HCT116 (cell line): Measurements from ENCODE around the gene NR2C2AP. TPM values are rescaled to one million over a fixed set of nuclear protein-coding genes. Genes with fewer than 3 reads are reported as not detected.

Source experiments
- ATAC-seq: fragments of 200-7000 bp; cut with Tn5 transposase; 2 replicates; pipeline ENCODE4 v1.9.1; 2020; ENCODE audit warnings: mild to moderate bottlenecking, moderate library complexity
- BruUV-seq: library from RNA; stranded (reverse); fragments of 400-500 nt; replicated peaks from 2 replicates; lab custom pipeline; 2021; lab: Mats Ljungman, UMichigan
- CTCF ChIA-PET: fragments of 300-600 bp; sonication (Branson Sonifier 250); formaldehyde crosslinking; loops from one replicate; lab custom pipeline; 2021; ENCODE audit warnings: antibody characterized with exemption; lab: Charles Lee
- POLR2A ChIA-PET: fragments of 300-600, 350-600 bp; sonication (Branson Sonifier 250); formaldehyde crosslinking; loops from one replicate; lab custom pipeline; 2021; ENCODE audit warnings: antibody characterized with exemption; lab: Charles Lee
- RAD21 ChIA-PET, 2 experiments: fragments of 300-600 bp; sonication (Branson Sonifier 250); formaldehyde crosslinking; loops; one replicate each; lab custom pipeline; 2023; ENCODE audit warnings: low total read pairs in 2 of 2; ENCODE audit not compliant: uncharacterized antibody in 2 of 2, unreplicated experiment in 2 of 2, low non-redundant PET in 1 of 2; lab: Charles Lee
- DNase-seq: peaks from one replicate; pipeline ENCODE4 v3.0.0-alpha.2; 2010; ENCODE audit warnings: low read depth, low spot score
- H2AFZ ChIP-seq: fragments of 200-600 bp; shearing (Covaris generic), sonication (generic); 2 replicates; pipeline ENCODE4 v1.6.1; 2017; ENCODE audit warnings: low read depth, mixed run types, mixed read lengths, antibody characterized with exemption, low read length; ENCODE audit not compliant: poor library complexity, severe bottlenecking
- H3K27ac ChIP-seq: 2 replicates; pipeline ENCODE4 v1.5.1; 2012; ENCODE audit warnings: low read depth, low read length
- H3K27me3 ChIP-seq: fragments of 200-600 bp; sonication (generic); 2 replicates; pipeline ENCODE4 v1.6.1; 2016; ENCODE audit warnings: mixed run types, low read length, mixed read lengths; ENCODE audit not compliant: insufficient read depth
- H3K36me3 ChIP-seq, 2 experiments: fragments of 200-500 bp in 1 of 2; fragments of 200-600 bp in 1 of 2; sonication (Bioruptor generic) in 1 of 2; sonication (generic) in 1 of 2; 2 replicates each; pipeline versions ENCODE4 v1.5.1 to v1.6.1; 2014 to 2016; ENCODE audit warnings: low read length in 2 of 2, inconsistent platforms in 1 of 2, mixed read lengths in 1 of 2, mixed run types in 1 of 2; ENCODE audit not compliant: insufficient read depth in 2 of 2, control insufficient read depth in 1 of 2
- H3K4me1 ChIP-seq, 2 experiments: fragments of 200-600 bp in 1 of 2; sonication (generic) in 1 of 2; 2 replicates each; pipeline versions ENCODE4 v1.5.1 to v1.6.1; 2012 to 2017; ENCODE audit warnings: low read length in 2 of 2, inconsistent platforms in 1 of 2, mild to moderate bottlenecking in 1 of 2, mixed read lengths in 1 of 2, mixed run types in 1 of 2, moderate library complexity in 1 of 2; ENCODE audit not compliant: insufficient read depth in 2 of 2, control insufficient read depth in 1 of 2
- H3K4me2 ChIP-seq: fragments of 200-600 bp; sonication (generic); 2 replicates; pipeline ENCODE4 v1.6.1; 2017; ENCODE audit warnings: mixed run types, low read length, mixed read lengths
- H3K4me3 ChIP-seq, 2 experiments: fragments of 200-600 bp in 1 of 2; sonication (generic) in 1 of 2; replicated peaks in 1 of 2; 2 replicates each; pipeline ENCODE4 v1.5.1; 2011 to 2016; ENCODE audit warnings: low read length in 2 of 2, control low read depth in 1 of 2, low read depth in 1 of 2, mild to moderate bottlenecking in 1 of 2, mixed read lengths in 1 of 2, mixed run types in 1 of 2
- H3K79me2 ChIP-seq: fragments of 200-600 bp; sonication (generic); 2 replicates; pipeline ENCODE4 v1.6.1; 2017; ENCODE audit warnings: mild to moderate bottlenecking, mixed run types, low read length, moderate library complexity, mixed read lengths; ENCODE audit not compliant: insufficient read depth
- H3K9ac ChIP-seq: fragments of 200-600 bp; sonication (generic); 2 replicates; pipeline ENCODE4 v1.6.1; 2016; ENCODE audit warnings: low read length, mixed read lengths
- H3K9me2 ChIP-seq: fragments of 200-600 bp; sonication (generic), shearing (Covaris generic); 2 replicates; pipeline ENCODE4 v1.6.1; 2017; ENCODE audit warnings: mixed run types, mild to moderate bottlenecking, moderate library complexity; ENCODE audit not compliant: insufficient read depth
- H3K9me3 ChIP-seq, 2 experiments: fragments of 200-500 bp in 1 of 2; fragments of 200-600 bp in 1 of 2; sonication (Bioruptor generic) in 1 of 2; sonication (generic) in 1 of 2; 2 replicates each; pipeline ENCODE4 v1.6.1; 2014 to 2017; ENCODE audit warnings: low read length in 2 of 2, mixed read lengths in 2 of 2, inconsistent platforms in 1 of 2, low read depth in 1 of 2, mild to moderate bottlenecking in 1 of 2, mixed run types in 1 of 2, moderate library complexity in 1 of 2; ENCODE audit not compliant: control insufficient read depth in 1 of 2, insufficient read depth in 1 of 2
- H4K20me1 ChIP-seq: fragments of 200-600 bp; sonication (generic), shearing (Covaris generic); 2 replicates; pipeline ENCODE4 v1.6.1; 2017; ENCODE audit warnings: mixed run types, mild to moderate bottlenecking, moderate library complexity; ENCODE audit not compliant: insufficient read depth
- CTCF ChIP-seq, 3 experiments: fragments of 200-600 bp in 1 of 3; sonication (generic) in 1 of 3; IDR thresholded peaks in 2 of 3; conservative IDR thresholded peaks in 1 of 3; 2 replicates each; pipeline ENCODE4 v1.5.1; 2012 to 2017; ENCODE audit warnings: low read depth in 2 of 3, low read length in 2 of 3, antibody characterized with exemption in 1 of 3, borderline replicate concordance in 1 of 3, control low read depth in 1 of 3, mild to moderate bottlenecking in 1 of 3, mixed read lengths in 1 of 3, mixed run types in 1 of 3, moderate library complexity in 1 of 3; ENCODE audit not compliant: insufficient read depth in 1 of 3
- EGR1 ChIP-seq: IDR thresholded peaks from 2 replicates; pipeline ENCODE4 v1.6.1; 2012; ENCODE audit warnings: low read depth
- EZH2phosphoT487 ChIP-seq: fragments of 200-600 bp; IDR thresholded peaks from 2 replicates; pipeline ENCODE4 v1.6.1; 2018; ENCODE audit warnings: antibody characterized with exemption, borderline replicate concordance
- JUND ChIP-seq: IDR thresholded peaks from 2 replicates; pipeline ENCODE4 v1.6.1; 2012
- RAD21 ChIP-seq: IDR thresholded peaks from 2 replicates; pipeline ENCODE4 v1.6.1; 2012; ENCODE audit warnings: low read depth, mild to moderate bottlenecking
- SRF ChIP-seq: IDR thresholded peaks from 2 replicates; pipeline ENCODE4 v1.6.1; 2012; ENCODE audit warnings: low read depth
- ZBTB33 ChIP-seq: IDR thresholded peaks from 2 replicates; pipeline ENCODE4 v1.6.1; 2011; ENCODE audit warnings: mild to moderate bottlenecking, low read length, moderate library complexity; ENCODE audit not compliant: insufficient replicate concordance; ENCODE audit errors: extremely low read depth
- intact Hi-C: fragments of 100-400 bp; cut with micrococcal nuclease; formaldehyde crosslinking; loops from 2 replicates; pipeline ENCODE4 v1.10.0; 2022
- total RNA-seq: library from RNA; stranded (reverse); gene quantifications from one replicate; pipeline ENCODE4 v1.2.1, GENCODE V29; 2021; ENCODE audit not compliant: unreplicated experiment

NR2C2AP gene
- total RNA-seq, 1 experiment from 2014 or later = 45.3 TPM

- DNase-seq (no peak), ATAC-seq (0 out of 2 replicates have a peak, but pooled peaks have one; percentile 0)
- intact Hi-C loops = loop anchor here (1.0 kb wide), 1 partner anchor 12 kb away; the partner anchor contains the start of gene NR2C2AP
- Histone ChIP-seq H3K36me3 (peaks cover 0 to under 1% of the 10 kb centered on the region in 2 experiments; a peak in 1 of 4 replicates), H3K79me2 (peaks cover 41% of the 10 kb centered on the region), H3K4me1 (peaks cover 16 to 25% of the 10 kb centered on the region in 2 experiments; a peak in 3 of 4 replicates), H4K20me1 (no peaks in the 10 kb centered on the region), H3K9me2 (no peaks in the 10 kb centered on the region), H3K27me3 (no peaks in the 10 kb centered on the region), H3K27ac (peak overlapping the region; percentile 94), H3K9ac (peak overlapping the region; percentile 98), H3K4me2 (peak overlapping the region; percentile 98), H3K4me3 (peak overlapping the region; percentile 98 to 99), H2AFZ (peak overlapping the region; percentile 26), H3K9me3 (no peaks in the 10 kb centered on the region)
- TF ChIP-seq SRF (0 out of 2 replicates have a peak, but pooled peaks have one; percentile 32), ZBTB33 (no peak), JUND (no peak), EGR1 (no peak), RAD21 (no peak), EZH2phosphoT487 (no peak)
- POLR2A ChIA-PET = interaction anchor here (0.7 kb wide), 1 partner anchor 11 kb away, joined by 3 read pairs; the partner anchor contains the start of gene NR2C2AP
- no TSS peak for BruUV-seq
- RAD21 ChIA-PET = no interaction called here
- CTCF ChIA-PET = interaction anchor here (1.0 to 1.3 kb wide), 3 partner anchors 17 to 151 kb away, joined by 4 to 5 read pairs (median 4); no protein-coding TSS in a partner anchor
These were observed 11.5 kb downstream of the NR2C2AP start for GRCh38 chr19:19191768-19192077.

- BruUV-seq = no TSS peak
- Histone ChIP-seq H3K27me3 (no peaks in the 10 kb centered on the region), H3K79me2 (peaks cover 32% of the 10 kb centered on the region), H3K9me3 (no peaks in the 10 kb centered on the region), H3K9me2 (no peaks in the 10 kb centered on the region), H3K4me2 (no peak overlapping the region), H2AFZ (no peak overlapping the region), H3K27ac (0 out of 2 replicates have a peak overlapping the region, but pooled peaks have one; percentile 14), H3K9ac (no peak overlapping the region), H3K4me3 (no peak overlapping the region), H3K36me3 (peaks cover 0 to 12% of the 10 kb centered on the region in 2 experiments; a peak in 2 of 4 replicates), H3K4me1 (peaks cover 11 to 29% of the 10 kb centered on the region in 2 experiments), H4K20me1 (no peaks in the 10 kb centered on the region)
- ChIA-PET CTCF (no interaction called here), RAD21 (no interaction called here), POLR2A (no interaction called here)
- 0 out of 6 replicates have a peak, but pooled peaks of 1 of the 3 experiments have one; percentile 1 for TF ChIP-seq CTCF (IDR thresholded peaks at IDR 0.05 in 2 of 3, conservative IDR thresholded peaks at IDR 0.05 in 1 of 3; ENCODE audit: borderline replicate concordance in 1 of 3, insufficient read depth in 1 of 3, low read depth in 2 of 3, low read length in 2 of 3)
- TF ChIP-seq RAD21 = no peak
- DNase-seq (no peak), ATAC-seq (no peak)
- intact Hi-C loops = loop anchor here (2.0 kb wide), 1 partner anchor 156 kb away; no protein-coding TSS in a partner anchor
These were observed 16.5 kb downstream of the NR2C2AP start for GRCh38 chr19:19186742-19187141.
